Measurements from ENCODE around the gene CANT1. TPM values are rescaled to one million over a fixed set of nuclear protein-coding genes. Genes with fewer than 3 reads are reported as not detected.

The CANT1 gene
- total RNA-seq, 1 experiment from 2014 or later, result 116 TPM

GRCh38 chr17:78973196-78973595 is 36.4 kb downstream of the CANT1 start:
- no peak for DNase-seq
- no TSS peak for BruUV-seq (replicated peaks)
- H2AFZ ChIP-seq, result no peak overlapping the region
- no peaks in the 10 kb centered on the region; the same call in 1 of the 2 replicates for H4K20me1 ChIP-seq (ENCODE audit: insufficient read depth)
- H3K27me3 ChIP-seq (ENCODE audit: insufficient read depth, low read depth), result no peaks in the 10 kb centered on the region
- TF ChIP-seq EZH2 (IDR thresholded peaks at IDR 0.05; ENCODE audit: low read depth) (no peak), CTCF (conservative IDR thresholded peaks at IDR 0.05) (no peak)
- H3K4me1 ChIP-seq (replicated peaks; ENCODE audit: insufficient read depth), result peaks cover 8% of the 10 kb centered on the region; the same call in 1 of the 2 replicates
- H3K9me2 ChIP-seq (ENCODE audit: insufficient read depth), result no peaks in the 10 kb centered on the region
- H3K79me2 ChIP-seq (ENCODE audit: low read depth), result peaks cover 27% of the 10 kb centered on the region
- intact Hi-C loops (cut with micrococcal nuclease; ENCODE audit: unreplicated experiment), result loop anchor here (5.0 kb wide), 1 partner anchor 41 kb away; no protein-coding TSS in a partner anchor
- POLR2A ChIA-PET (ENCODE audit: unreplicated experiment), result interaction anchor here (0.6 kb wide), 1 partner anchor 72 kb away, joined by 5 read pairs; no protein-coding TSS in a partner anchor
- H3K9me3 ChIP-seq (ENCODE audit: insufficient read depth, low read depth), result no peaks in the 10 kb centered on the region
- H3K4me3 ChIP-seq, result no peak overlapping the region
- CTCF ChIA-PET, result interaction anchor here (0.8 kb wide), 1 partner anchor 60 kb away, joined by 5 read pairs; no protein-coding TSS in a partner anchor
- no peak overlapping the region for H3K4me2 ChIP-seq
- H3F3A ChIP-seq (ENCODE audit: insufficient read depth, low read depth), result no peaks in the 10 kb centered on the region
- no peaks in the 10 kb centered on the region for H3K36me3 ChIP-seq (ENCODE audit: low read depth)
- H3K27ac ChIP-seq, result no peak overlapping the region

DNA sequence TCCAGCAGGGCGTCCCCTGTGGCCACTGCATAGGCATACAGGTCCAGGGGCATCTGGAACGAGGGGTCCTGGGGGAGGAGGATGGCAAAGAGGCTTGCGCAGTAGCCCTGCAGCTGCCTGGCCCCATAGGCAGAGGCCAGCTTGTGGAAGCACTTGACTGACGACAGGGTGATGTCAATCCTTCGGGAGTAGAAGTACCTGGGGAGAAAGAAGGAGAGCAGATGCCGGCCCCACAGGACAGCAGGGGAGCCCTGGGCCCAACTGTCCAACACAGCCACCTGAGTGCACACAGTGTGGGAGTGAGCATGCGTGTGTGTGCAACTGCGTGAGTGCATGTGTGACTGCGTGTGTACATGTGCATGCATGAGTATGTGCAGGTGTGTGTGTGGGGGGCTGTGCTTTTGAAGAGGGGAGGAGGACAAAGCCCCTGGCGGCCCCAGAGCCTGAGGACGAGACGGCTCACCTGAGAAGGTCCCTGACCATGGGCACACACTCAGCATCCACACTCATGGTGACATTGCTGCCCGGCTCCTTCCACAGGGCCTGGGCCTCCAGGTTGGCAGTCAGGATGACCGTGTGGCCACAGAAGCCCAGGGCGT is 37.0 kb downstream of the CANT1 start:
- POLR2A ChIA-PET (ENCODE audit: unreplicated experiment), result interaction anchor here (0.6 kb wide), 1 partner anchor 14 kb away, joined by 3 read pairs; no protein-coding TSS in a partner anchor
- Histone ChIP-seq H3K36me3 (ENCODE audit: low read depth) (no peaks in the 10 kb centered on the region), H3K4me2 (no peak overlapping the region), H3K4me3 (no peak overlapping the region), H3K27ac (no peak overlapping the region), H3K9me3 (ENCODE audit: insufficient read depth, low read depth) (no peaks in the 10 kb centered on the region), H4K20me1 (ENCODE audit: insufficient read depth) (no peaks in the 10 kb centered on the region; the same call in 1 of the 2 replicates), H2AFZ (no peak overlapping the region), H3K4me1 (replicated peaks; ENCODE audit: insufficient read depth) (peaks cover 2% of the 10 kb centered on the region; the same call in 1 of the 2 replicates), H3K27me3 (ENCODE audit: insufficient read depth, low read depth) (no peaks in the 10 kb centered on the region), H3K79me2 (ENCODE audit: low read depth) (peaks cover 21% of the 10 kb centered on the region), H3F3A (ENCODE audit: insufficient read depth, low read depth) (no peaks in the 10 kb centered on the region), H3K9me2 (ENCODE audit: insufficient read depth) (no peaks in the 10 kb centered on the region)
- intact Hi-C loops (cut with micrococcal nuclease; ENCODE audit: unreplicated experiment), result loop anchor here (5.0 kb wide), 1 partner anchor 40 kb away; no protein-coding TSS in a partner anchor
- DNase-seq, result no peak
- no TSS peak for BruUV-seq (replicated peaks)
- CTCF ChIA-PET, result interaction anchor here (0.8 kb wide), 1 partner anchor 59 kb away, joined by 5 read pairs; no protein-coding TSS in a partner anchor
- no peak for TF ChIP-seq EZH2 (IDR thresholded peaks at IDR 0.05; ENCODE audit: low read depth)
- no peak for TF ChIP-seq CTCF (conservative IDR thresholded peaks at IDR 0.05)

DNA sequence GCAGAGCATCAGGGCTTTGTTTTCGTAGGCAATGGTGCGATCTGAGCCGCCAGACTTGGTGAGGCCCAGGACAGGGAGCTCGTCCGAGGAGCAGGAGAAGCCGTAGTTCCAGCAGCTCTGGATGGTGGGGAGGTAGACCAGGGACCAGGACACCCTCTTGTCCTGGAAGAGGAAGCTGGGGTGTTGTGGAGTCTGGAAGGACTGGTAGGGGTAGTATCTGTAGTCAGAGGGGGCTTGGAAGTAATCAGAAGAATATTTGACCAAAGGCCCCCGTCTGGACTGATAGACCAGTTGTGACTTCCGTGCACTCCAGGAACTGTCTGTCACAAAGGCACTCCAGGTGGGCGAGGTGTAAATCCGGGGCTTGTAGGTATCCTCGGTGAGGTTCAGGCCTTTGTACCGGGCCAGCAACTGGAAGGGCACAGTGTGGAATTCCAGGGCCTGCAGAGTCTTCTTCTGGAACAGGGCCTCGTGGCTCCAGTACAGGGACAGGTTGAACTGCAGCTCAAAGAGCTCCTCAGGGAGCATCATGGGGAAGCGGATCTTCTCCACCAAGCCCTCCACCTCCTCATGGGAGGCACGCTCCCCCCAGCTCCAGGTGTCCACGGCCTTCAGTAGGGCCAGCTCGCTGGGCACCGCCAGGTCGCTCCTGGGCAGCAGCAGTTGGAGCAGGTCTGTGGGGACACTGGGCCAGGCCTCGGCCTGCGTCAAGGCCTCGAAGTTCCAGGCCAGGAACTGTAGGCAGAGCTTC is 37.6 kb downstream of the CANT1 start:
- H3K4me2 ChIP-seq, result no peak overlapping the region
- no peaks in the 10 kb centered on the region for H3K9me3 ChIP-seq (ENCODE audit: insufficient read depth, low read depth)
- H3F3A ChIP-seq (ENCODE audit: insufficient read depth, low read depth), result no peaks in the 10 kb centered on the region
- no peaks in the 10 kb centered on the region for H3K4me1 ChIP-seq (replicated peaks; ENCODE audit: insufficient read depth)
- no peak for TF ChIP-seq EZH2 (IDR thresholded peaks at IDR 0.05; ENCODE audit: low read depth)
- TF ChIP-seq CTCF (conservative IDR thresholded peaks at IDR 0.05), result no peak
- intact Hi-C loops (cut with micrococcal nuclease; ENCODE audit: unreplicated experiment), result loop anchor here (1.0 to 5.0 kb wide), 3 partner anchors 40 to 110 kb away; no protein-coding TSS in a partner anchor
- H4K20me1 ChIP-seq (ENCODE audit: insufficient read depth), result no peaks in the 10 kb centered on the region; the same call in 1 of the 2 replicates
- no TSS peak for BruUV-seq (replicated peaks)
- H3K9me2 ChIP-seq (ENCODE audit: insufficient read depth), result no peaks in the 10 kb centered on the region
- H3K27me3 ChIP-seq (ENCODE audit: insufficient read depth, low read depth), result no peaks in the 10 kb centered on the region
- ChIA-PET POLR2A (ENCODE audit: unreplicated experiment) (interaction anchor here (0.6 kb wide), 2 partner anchors 15 to 72 kb away, joined by 3 read pairs; no protein-coding TSS in a partner anchor), CTCF (no interaction called here)
- H3K36me3 ChIP-seq (ENCODE audit: low read depth), result no peaks in the 10 kb centered on the region
- no peak for DNase-seq
- no peak overlapping the region for H3K4me3 ChIP-seq
- H3K79me2 ChIP-seq (ENCODE audit: low read depth), result peaks cover 14% of the 10 kb centered on the region; the same call in 1 of the 2 replicates
- H3K27ac ChIP-seq, result no peak overlapping the region
- no peak overlapping the region for H2AFZ ChIP-seq

Measured in PC-9 (cell line).